GM18502 (cell line): ENCODE data around the gene BEND4.
A peak's percentile ranks its signal among the peaks of the same experiment; 100 is the strongest.

ENCODE experiments used
- ATAC-seq: cut with Tn5 transposase; IDR thresholded peaks from one replicate; pipeline ENCODE4 v1.9.1; 2021; ENCODE audit warnings: mild to moderate bottlenecking; ENCODE audit not compliant: unreplicated experiment, poor library complexity

Gene BEND4

GRCh38 chr4:42119886-42120285 lies 32.6 kb downstream of the BEND4 start:
- no peak for ATAC-seq

- no peak for ATAC-seq
These were observed 39.6 kb downstream of the BEND4 start for GRCh38 chr4:42112846-42113245.

GRCh38 chr4:42104521-42104920 lies 47.9 kb downstream of the BEND4 start:
- no peak for ATAC-seq

GRCh38 chr4:42101446-42101975 lies 50.9 kb downstream of the BEND4 start:
- ATAC-seq: no peak

GRCh38 chr4:42088386-42088785 lies 64.1 kb downstream of the BEND4 start:
- no peak for ATAC-seq

- no peak for ATAC-seq
These were observed 68.6 kb downstream of the BEND4 start for GRCh38 chr4:42083816-42084215.

- ATAC-seq: no peak
These were observed 72.1 kb downstream of the BEND4 start for GRCh38 chr4:42080306-42080705.

- peak; percentile 91 for ATAC-seq
These were observed 74.2 kb downstream of the BEND4 start for GRCh38 chr4:42078184-42078801.

- no peak for ATAC-seq
These were observed 78.2 kb downstream of the BEND4 start for GRCh38 chr4:42074294-42074693.

- ATAC-seq: no peak
These were observed 82.0 kb downstream of the BEND4 start for GRCh38 chr4:42070463-42070862.

- no peak for ATAC-seq
These were observed 85.2 kb downstream of the BEND4 start for GRCh38 chr4:42067264-42067663.

GRCh38 chr4:42066402-42066801 lies 86.1 kb downstream of the BEND4 start:
- no peak for ATAC-seq
